ENCODE data around the gene NNAT.

NNAT gene

GRCh38 chr20:37503256-37503927 lies 17.7 kb upstream of the NNAT start:
- DNase-seq: no peak

- no peak for DNase-seq
These were observed 16.5 kb upstream of the NNAT start for GRCh38 chr20:37504404-37505096.

- DNase-seq: no peak
These were observed 15.5 kb upstream of the NNAT start for GRCh38 chr20:37505263-37506151.

GRCh38 chr20:37506152-37506725 lies 14.8 kb upstream of the NNAT start:
- no peak for DNase-seq

- DNase-seq: no peak
These were observed 10.8 kb upstream of the NNAT start for GRCh38 chr20:37510226-37510625.

GRCh38 chr20:37511610-37512275 lies 9.3 kb upstream of the NNAT start:
- DNase-seq: no peak

GRCh38 chr20:37513779-37514359 lies 7.2 kb upstream of the NNAT start:
- no peak for DNase-seq

GRCh38 chr20:37515876-37516275 lies 5.2 kb upstream of the NNAT start:
- no peak for DNase-seq

GRCh38 chr20:37516811-37517750 lies 4.0 kb upstream of the NNAT start:
- DNase-seq: peak; percentile 75

- no peak for DNase-seq
These were observed 3.0 kb upstream of the NNAT start for GRCh38 chr20:37518059-37518458.

- no peak for DNase-seq
These were observed 2.2 kb upstream of the NNAT start for GRCh38 chr20:37518606-37519507.

- no peak for DNase-seq
These were observed 1.3 kb upstream of the NNAT start for GRCh38 chr20:37519508-37520418.

GRCh38 chr20:37520419-37520955 lies 563 bp upstream of the NNAT start:
- DNase-seq: no peak

GRCh38 chr20:37522260-37523011 lies 1.4 kb downstream of the NNAT start:
- DNase-seq: peak; percentile 69

- DNase-seq: no peak
These were observed 2.0 kb downstream of the NNAT start for GRCh38 chr20:37523012-37523391.

GRCh38 chr20:37523911-37524700 lies 3.1 kb downstream of the NNAT start:
- peak; percentile 58 for DNase-seq
